H1 (cell line): Measurements from ENCODE around the gene RIPOR2.

Experiments used
- BRCA1 ChIP-seq: IDR thresholded peaks from 2 replicates; pipeline ENCODE4 v1.6.1; 2012; ENCODE audit warnings: low read depth, low read length, improper control_type of control experiment
- CHD2 ChIP-seq: IDR thresholded peaks from 2 replicates; pipeline ENCODE4 v1.6.1; 2012; ENCODE audit warnings: low read length, improper control_type of control experiment
- CTCF ChIP-seq, 3 experiments: IDR thresholded peaks; 1 replicate in 2 of 3; 2 replicates in 1 of 3; pipeline versions ENCODE4 v1.5.1 to v1.6.1; 2011; ENCODE audit warnings: low read length in 3 of 3, mild to moderate bottlenecking in 3 of 3, inconsistent platforms in 2 of 3, low read depth in 1 of 3, moderate library complexity in 1 of 3; ENCODE audit not compliant: insufficient read depth in 1 of 3; ENCODE audit errors: control extremely low read depth in 1 of 3
- FOSL1 ChIP-seq: IDR thresholded peaks from 2 replicates; pipeline ENCODE4 v1.6.1; 2011; ENCODE audit warnings: mild to moderate bottlenecking, low read depth, low read length, moderate library complexity; ENCODE audit not compliant: insufficient read depth
- POLR2A ChIP-seq, 2 experiments: IDR thresholded peaks; 1 replicate in 1 of 2; 2 replicates in 1 of 2; pipeline ENCODE4 v1.6.1; 2011; ENCODE audit warnings: low read depth in 2 of 2, low read length in 2 of 2, mild to moderate bottlenecking in 2 of 2; ENCODE audit errors: control extremely low read depth in 1 of 2

DNA sequence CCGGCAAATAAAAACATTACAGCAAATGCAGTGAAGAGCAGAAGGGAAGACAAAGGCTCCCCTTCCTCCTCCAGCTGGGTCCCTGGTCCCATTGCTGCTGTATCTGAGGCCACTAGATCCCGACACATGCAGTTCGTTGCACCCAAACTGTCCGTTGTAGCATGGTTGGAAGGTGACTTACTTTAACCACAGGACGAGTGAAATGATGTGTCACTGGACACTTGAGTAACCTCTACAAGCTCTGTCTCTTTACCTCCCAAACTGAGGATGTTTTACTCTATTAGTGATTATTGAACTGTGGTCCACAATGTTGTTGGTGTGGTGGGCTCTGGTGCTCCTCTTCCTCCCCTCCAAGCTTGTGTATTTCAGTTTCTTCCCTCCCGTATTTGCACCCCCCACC is 90.9 kb downstream of the RIPOR2 start:
- TF ChIP-seq POLR2A (IDR thresholded peaks at IDR 0.05; ENCODE audit: control extremely low read depth in 1 of 2, low read depth in 2 of 2, low read length in 2 of 2) (no peak), CHD2 (no peak), BRCA1 (no peak), FOSL1 (no peak), CTCF (IDR thresholded peaks at IDR 0.05; ENCODE audit: control extremely low read depth in 1 of 3, insufficient read depth in 1 of 3, low read depth in 1 of 3, low read length in 3 of 3) (no peak)
